NK-92 (cell line): ENCODE results near the gene RNPEPL1.

Source experiments
- DNase-seq: peaks from one replicate; lab custom pipeline; 2025; ENCODE audit not compliant: unreplicated experiment; lab: John Stamatoyannopoulos, UW

RNPEPL1 gene

GRCh38 chr2:240563951-240564560 is 4.2 kb upstream of the RNPEPL1 start:
- no peak for DNase-seq

- no peak for DNase-seq
These were observed 3.5 kb upstream of the RNPEPL1 start for GRCh38 chr2:240564561-240565332.

GRCh38 chr2:240565333-240566202 is 2.7 kb upstream of the RNPEPL1 start:
- DNase-seq, result peak; percentile 59

GRCh38 chr2:240566203-240567136 is 1.8 kb upstream of the RNPEPL1 start:
- peak; percentile 76 for DNase-seq

GRCh38 chr2:240567137-240567871 is 980 bp upstream of the RNPEPL1 start:
- DNase-seq, result no peak

- DNase-seq, result no peak
These were observed 616 bp downstream of the RNPEPL1 start for GRCh38 chr2:240568678-240569522.

- no peak for DNase-seq
These were observed 1.3 kb downstream of the RNPEPL1 start for GRCh38 chr2:240569523-240569997.

- DNase-seq, result no peak
These were observed 1.8 kb downstream of the RNPEPL1 start for GRCh38 chr2:240569998-240570530.

GRCh38 chr2:240570531-240571313 is 2.4 kb downstream of the RNPEPL1 start:
- DNase-seq, result no peak

GRCh38 chr2:240571314-240571973 is 3.2 kb downstream of the RNPEPL1 start:
- DNase-seq, result no peak

GRCh38 chr2:240572141-240573031 is 4.1 kb downstream of the RNPEPL1 start:
- no peak for DNase-seq

GRCh38 chr2:240573071-240573515 is 4.8 kb downstream of the RNPEPL1 start:
- no peak for DNase-seq

- DNase-seq, result no peak
These were observed 5.5 kb downstream of the RNPEPL1 start for GRCh38 chr2:240573516-240574385.

GRCh38 chr2:240574386-240575100 is 6.3 kb downstream of the RNPEPL1 start:
- no peak for DNase-seq
